Right ventricle myocardium inferior (tissue), 1 donor: ENCODE results near the gene NR2C1. TPM values are rescaled to one million over a fixed set of nuclear protein-coding genes. Genes with fewer than 3 reads are reported as not detected.

ENCODE experiments used
- ATAC-seq: fragments of 200-7000 bp; cut with Tn5 transposase; one replicate; pipeline ENCODE4 v1.9.1; 2020; ENCODE audit warnings: mild to moderate bottlenecking, moderate library complexity
- DNase-seq: peaks from one replicate; pipeline ENCODE4 v3.0.0; 2021; ENCODE audit errors: missing footprints
- intact Hi-C: fragments of 100-400 bp; cut with DNase I; formaldehyde crosslinking; loops from one replicate; pipeline ENCODE4 v1.11.0; 2022
- total RNA-seq: library from RNA; stranded (reverse); fragmentation: NEBNext Ultra II Directional; extraction: Animal tissue kit (Norgen Biotek cat#: 25700); gene quantifications from one replicate; pipeline ENCODE4 v1.2.1, GENCODE V29; 2021
- donor health status: DM: no; HTN: yes; CAD: no; lungs with severe emphysema.

The NR2C1 gene
- total RNA-seq, 1 donor from 2014 or later, result 35.0 TPM

DNA sequence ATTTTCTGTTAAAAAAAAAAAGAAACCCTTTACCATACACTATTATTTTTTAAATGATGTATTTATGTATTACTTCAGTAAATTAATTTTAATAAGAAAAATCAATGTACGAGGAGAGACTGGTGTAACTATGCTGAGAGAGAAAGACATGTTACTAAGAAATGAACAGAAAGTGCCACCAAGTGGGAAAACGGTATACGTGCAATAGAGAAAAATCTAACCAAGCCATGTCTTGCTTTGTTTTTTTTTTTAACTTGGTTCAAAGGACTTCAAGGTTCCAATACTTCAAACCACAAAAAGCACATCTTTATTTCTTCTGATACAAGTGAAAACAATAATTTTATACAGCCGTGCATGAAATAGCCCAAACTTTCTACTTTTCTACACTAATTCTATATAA is 92.8 kb downstream of the NR2C1 start:
- ATAC-seq, result no peak
- no peak for DNase-seq
- intact Hi-C loops, result no loop called here

DNA sequence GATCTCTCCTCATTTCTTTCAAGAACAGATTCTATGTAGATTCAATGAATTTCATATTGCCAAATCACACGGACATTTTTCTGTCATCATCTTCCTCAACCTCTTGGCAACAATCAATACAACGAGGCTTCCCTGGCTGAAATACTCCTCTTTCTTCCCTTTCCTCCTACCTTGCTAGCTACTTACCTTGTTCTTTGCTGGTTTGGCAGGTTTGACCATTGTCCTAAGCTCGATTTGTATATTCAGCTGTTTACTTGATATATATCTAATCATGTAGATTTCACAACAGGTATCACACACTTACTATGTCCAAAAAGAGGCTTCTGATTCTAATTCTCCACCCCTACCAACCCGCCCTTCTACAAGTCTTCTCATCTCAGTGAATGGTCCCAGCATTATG is 93.5 kb downstream of the NR2C1 start:
- ATAC-seq (no peak), DNase-seq (no peak)
- intact Hi-C loops, result no loop called here

DNA sequence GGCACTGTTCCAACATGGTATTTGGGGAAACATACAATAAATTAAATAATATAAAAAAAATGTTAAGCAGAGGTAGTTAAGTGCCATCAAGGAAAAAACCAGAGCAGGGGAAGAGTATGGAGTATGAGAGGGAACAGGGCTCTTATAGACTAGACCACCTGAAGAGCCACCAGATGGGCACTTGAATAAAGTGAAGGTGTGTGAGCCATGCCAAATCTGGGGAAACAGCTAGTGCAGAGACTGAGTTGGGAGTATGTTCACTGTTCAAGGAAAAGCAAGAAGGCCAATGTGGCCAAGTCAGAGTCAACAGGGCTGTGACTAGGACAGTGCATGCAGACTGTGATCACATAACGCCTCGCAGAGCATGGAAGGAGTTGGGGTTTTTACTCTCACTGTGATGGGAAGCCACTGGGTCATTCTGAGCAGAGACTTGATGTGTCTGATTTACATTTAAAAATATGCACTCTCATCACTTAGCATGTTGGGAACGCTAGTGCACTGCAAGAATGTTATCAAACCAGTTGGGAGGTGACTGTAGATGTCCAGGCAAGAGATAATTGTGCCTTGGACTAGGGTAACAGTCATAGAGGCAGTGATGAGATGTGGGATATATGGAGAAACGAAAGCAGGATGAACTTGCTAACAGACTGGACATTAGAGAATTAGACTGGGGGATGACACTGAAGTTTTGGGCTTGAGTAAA is 95.5 kb downstream of the NR2C1 start:
- ATAC-seq, result no peak
- no peak for DNase-seq
- intact Hi-C loops, result no loop called here

DNA sequence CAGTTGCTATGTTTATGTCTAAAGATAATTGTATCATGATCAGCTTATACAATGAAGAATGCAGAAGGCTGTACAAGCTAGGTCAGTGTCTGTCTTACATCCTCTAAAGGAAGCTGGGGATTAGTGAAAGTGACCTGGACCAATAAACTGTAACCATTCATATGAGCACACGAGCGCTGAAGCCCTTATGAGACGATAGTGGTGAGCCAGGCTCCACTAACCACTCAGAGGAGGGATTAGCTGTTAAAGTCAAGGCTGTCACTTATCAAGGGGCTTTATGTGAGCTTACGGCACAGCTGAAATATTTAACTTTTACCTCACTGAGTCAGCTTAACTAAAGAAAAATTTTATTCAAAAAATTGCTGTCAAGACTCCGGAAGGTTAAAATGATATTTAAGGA is 100.2 kb downstream of the NR2C1 start:
- intact Hi-C loops, result no loop called here
- no peak for ATAC-seq
- DNase-seq, result no peak

DNA sequence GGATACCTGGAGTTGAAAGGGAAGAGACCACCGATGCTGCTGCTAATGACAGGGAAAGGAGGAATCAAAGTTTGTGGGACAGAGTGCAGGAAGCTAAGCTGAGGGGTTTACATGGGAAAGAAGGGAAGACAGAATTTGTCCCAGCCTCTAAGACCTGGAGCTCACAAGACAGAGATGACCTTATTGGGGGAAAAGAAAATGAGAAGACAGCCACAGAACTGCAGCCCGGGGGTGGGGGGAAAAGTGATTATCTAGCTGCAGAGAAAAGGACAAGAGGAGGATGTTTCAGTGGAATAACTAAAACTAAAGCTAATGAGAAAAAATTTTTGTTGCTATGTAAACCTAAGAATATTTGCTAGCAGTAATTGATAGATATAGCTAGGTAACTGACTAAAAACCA is 100.6 kb downstream of the NR2C1 start:
- ATAC-seq, result no peak
- intact Hi-C loops, result no loop called here
- no peak for DNase-seq

DNA sequence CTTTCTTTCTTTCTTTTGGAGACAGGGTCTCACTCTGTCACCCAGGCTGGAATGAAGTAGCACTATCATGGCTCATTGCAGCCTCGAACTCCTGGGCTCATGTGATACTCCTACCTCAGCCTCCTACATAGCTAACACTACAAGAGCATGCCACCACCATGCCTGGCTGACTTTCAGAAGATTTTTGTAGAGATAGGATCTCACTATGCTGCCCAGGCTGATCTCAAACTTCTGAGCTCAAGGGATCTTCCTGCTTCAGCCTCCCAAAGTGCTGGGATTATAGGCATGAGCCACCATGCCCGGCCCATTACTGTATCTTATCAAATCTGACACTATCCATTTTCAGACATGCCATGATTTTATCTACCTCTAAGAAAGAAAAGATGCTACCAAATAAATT is 101.5 kb downstream of the NR2C1 start:
- ATAC-seq (no peak), DNase-seq (no peak)
- intact Hi-C loops, result no loop called here

DNA sequence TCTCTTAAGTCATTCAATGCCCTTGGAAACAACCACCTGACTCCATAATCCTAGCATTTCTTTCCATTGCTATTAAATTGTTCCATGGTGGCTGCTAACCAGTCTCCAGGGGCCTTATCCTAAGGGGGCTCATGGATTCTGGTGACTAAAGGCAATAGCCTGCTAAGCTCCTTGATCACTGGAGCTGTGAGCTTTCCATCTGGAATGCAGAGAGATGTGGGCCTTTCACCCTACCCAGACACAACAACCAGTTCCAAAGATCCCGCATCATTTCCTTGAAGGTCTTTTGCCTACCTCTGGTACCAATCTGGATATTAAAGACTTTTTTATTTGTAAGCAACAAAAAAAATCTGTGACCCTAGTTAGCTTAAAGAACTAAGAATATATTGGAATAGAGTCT is 102.9 kb downstream of the NR2C1 start:
- no peak for DNase-seq
- no peak for ATAC-seq
- intact Hi-C loops, result no loop called here

Other genes starting within 250 kb of the NR2C1 start
- 379 TPM for gene NDUFA12, start 69.9 kb downstream of the NR2C1 start, total RNA-seq
- 22.2 TPM for gene FGD6, start 143.8 kb upstream of the NR2C1 start, total RNA-seq
- gene VEZT, start 144.2 kb upstream of the NR2C1 start, total RNA-seq, result 51.5 TPM